GM18517 (cell line): ENCODE results near the gene LIMK2.
"Not testable (repeated sequence)": the region's sequence is repeated elsewhere in the genome, so short reads cannot be mapped to it uniquely, and the experiment has no call there.

Experiments used
- ATAC-seq: cut with Tn5 transposase; IDR thresholded peaks from one replicate; pipeline ENCODE4 v1.9.1; 2021; ENCODE audit warnings: mild to moderate bottlenecking, moderate library complexity; ENCODE audit not compliant: unreplicated experiment

The LIMK2 gene

DNA sequence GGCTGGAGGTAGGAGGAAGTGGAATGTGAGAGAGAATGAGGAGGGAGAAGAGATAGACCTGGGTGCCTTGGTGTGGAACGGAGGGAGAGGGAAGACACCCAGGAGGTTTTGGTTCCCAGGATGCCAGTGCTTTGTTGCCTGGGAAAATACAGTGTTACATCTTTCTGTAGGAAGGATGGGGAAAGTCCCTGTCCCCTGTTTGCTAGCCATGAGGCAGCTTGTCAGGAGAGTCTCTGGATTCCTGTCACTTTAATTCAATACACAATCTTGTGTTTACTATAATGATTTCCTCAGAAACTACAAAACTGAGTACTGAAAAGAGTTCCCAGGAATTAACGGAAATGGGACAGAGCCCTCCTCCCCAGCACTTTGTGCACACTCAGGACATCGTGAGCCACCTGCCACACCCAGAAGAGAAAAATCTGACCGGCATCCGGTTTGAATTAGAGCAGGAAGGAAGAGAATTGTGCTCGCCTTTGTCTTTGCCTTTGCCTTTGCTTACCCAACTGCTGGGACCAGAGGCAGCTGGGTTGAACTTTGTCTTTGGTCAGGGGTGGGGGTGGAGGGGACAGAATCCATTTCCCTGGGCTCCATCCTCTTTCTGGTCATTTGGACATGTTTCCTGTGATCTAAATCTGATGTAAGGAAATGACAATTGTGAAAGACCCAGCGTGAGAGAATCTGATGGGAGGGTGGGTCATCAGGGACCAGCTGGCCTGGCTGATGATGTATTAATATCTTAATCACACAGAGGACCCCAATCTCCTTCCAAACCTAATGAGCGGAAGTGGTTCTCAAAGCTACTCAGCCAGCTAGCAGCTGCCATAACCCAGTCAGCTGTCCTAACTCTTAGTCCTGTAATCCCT is 1.3 kb upstream of the LIMK2 start:
- ATAC-seq: no peak

DNA sequence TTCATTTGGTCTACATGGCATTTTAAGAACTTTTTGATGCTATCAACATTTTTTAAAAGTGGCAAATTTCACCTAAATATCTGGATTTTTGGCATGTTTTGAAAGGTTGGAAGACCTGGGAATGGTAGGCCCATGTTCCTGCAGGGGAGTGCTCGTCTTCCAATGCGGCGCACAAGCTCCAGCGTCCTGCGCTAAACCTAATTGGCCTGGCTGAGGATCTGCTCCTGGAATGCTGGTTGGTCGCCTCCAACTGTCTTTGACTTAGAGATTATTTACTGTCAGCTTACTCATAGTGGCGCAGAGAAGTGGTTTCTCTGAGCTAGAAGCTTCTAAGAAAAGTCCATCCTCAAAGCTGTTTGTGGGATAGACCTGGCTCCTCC is 626 bp upstream of the LIMK2 start:
- no peak for ATAC-seq

DNA sequence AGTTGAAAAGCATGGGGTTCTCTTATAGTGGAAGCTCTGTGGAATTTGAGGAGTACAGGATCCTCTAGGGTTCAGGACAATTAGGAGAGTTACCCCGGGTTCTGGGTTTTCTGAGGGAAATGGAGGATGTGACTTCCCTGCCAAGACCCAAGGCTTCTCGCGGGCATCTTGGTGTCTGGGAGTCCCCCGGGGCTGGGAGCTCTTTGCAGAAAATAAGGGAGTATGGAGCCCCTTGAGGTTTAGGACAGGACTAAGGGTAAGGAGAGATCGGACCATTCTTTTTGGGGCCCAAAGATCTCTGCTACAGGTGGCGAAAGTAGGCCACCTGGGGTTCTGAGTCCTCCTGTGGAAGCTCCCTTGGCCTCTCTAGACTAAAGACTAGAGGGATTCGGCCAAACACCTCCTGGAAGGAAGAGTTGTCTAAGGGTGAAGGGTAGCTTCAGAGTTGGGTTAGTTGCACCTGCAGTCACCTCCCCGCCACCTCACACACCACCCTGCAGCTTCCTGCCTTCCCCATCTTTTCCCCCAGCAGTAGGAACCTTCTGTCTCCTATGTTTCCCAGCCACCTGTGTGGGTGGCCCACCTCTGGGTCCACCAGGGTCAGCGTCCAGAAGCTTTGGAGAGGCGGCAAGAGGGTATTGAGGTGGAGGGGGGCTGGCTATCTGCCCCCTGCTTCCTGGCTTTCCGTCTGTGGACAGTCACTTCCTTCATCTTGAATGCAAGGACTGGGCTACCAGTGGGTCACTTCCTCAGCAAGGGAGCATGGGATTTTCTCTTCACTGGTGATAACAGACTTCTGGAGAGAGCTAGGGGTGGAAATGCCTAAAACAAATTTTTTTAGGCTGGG is 908 bp downstream of the LIMK2 start:
- no peak for ATAC-seq

DNA sequence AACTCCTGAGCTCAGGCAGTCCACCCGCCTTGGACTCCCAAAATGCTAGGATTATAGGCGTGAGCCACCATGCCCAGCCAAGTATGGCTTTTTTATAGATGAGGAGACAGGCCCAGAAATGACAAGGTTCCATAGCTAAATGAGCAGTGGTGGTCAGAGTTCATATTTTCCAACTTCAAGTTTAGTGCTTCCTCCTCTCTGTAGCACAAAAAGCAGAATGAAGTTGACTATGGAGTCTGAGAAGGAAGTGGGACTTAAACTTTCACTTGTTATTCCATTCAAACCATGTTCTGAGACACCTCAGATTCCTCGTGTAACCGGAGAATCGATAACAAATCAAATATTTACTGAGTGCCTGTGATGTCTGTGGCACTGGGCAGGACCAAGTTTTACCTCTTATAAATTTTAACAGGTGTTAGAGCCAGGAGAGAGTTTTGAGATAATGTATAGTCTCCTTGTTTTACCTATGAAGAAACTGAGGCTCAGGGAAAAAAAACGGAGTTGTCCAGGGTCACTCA is 3.0 kb downstream of the LIMK2 start:
- ATAC-seq: no peak

DNA sequence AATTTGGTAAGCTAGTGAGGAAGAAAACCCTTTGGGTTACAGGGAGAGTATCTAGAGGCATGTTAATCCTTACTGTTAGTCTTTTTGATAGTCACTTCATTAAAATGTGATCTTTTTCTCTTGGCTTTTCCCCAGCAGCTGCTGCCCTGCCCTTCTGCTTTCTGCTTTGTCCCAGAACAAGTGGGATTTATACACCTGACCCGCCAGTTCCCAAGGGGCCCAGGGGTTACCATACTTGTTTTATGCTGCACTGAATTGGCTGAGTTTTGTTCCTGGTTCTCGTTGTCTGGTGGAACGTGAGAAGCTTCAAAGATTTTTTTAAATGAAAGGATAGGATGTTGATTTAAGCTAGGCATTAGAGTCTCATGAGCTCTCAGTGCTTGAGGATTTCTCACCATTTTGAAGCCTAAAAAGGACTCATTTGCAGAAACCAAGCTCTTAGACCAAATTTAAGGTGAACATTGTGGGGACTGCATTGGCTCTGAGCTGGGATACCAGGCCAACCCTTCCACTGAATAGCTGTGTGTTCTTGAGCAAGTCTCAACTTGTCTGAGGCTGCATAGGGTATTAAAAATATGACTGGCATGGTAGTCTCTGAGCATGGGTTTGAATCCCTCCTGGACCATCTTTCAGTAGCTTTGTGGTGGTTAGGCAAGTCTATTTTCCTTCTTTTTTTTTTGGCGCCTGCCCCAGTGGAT is 6.6 kb downstream of the LIMK2 start:
- ATAC-seq: no peak

DNA sequence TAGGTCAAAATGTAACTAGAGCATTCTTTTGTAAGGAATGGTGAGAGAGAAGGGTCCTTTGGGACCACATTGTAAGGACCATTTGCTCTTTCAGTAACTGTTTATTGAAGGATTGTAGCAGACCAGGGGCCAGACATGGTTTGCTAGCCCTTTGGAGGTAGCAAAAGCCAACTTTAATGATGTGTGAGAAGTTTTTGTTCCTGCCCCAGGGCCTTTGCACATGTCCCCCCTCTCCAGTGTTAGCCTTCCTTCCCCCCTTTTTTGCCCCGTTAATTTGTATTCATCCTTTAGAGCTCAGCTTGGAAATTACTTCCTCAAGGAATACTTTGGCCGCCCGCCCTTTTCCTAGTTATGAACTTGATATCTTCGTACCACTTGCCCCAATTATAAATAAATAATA is 9.0 kb downstream of the LIMK2 start:
- no peak for ATAC-seq

DNA sequence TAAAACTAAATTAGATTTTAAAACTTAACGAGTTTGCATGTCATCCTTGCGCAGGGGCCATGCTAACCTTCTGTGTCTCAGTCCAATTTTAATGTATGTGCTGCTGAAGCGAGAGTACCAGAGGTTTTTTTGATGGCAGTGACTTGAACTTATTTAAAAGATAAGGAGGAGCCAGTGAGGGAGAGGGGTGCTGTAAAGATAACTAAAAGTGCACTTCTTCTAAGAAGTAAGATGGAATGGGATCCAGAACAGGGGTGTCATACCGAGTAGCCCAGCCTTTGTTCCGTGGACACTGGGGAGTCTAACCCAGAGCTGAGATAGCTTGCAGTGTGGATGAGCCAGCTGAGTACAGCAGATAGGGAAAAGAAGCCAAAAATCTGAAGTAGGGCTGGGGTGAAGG is 10.6 kb downstream of the LIMK2 start:
- no peak for ATAC-seq

DNA sequence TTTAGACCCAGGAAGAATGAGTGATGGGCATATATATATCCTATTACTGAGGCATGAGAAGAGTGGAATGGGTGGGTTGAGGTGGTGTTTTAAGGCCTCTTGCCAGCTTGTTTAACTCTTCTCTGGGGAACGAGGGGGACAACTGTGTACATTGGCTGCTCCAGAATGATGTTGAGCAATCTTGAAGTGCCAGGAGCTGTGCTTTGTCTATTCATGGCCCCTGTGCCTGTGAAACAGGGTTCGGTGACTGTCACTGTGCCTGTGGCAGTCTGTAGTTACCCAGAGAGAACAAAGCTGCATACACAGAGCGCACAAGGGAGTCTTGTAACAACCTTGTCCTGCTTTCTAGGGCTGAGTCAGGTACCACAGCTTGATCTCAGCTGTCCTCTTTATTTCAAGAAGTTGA is 11.7 kb downstream of the LIMK2 start:
- no peak for ATAC-seq

DNA sequence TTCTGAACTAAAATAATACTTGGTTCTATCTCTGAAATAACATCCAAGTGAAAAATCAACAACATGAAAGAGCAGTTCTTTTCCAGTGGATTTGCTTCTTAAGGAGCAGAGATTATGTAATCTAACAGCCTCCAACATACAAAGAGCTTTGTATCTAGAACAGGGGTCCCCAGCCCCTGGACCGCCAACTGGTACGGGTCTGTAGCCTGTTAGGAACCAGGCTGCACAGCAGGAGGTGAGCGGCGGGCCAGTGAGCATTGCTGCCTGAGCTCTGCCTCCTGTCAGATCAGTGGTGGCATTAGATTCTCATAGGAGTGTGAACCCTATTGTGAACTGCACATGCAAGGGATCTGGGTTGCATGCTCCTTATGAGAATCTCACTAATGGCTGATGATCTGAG is 12.6 kb downstream of the LIMK2 start:
- ATAC-seq: not testable (repeated sequence)

DNA sequence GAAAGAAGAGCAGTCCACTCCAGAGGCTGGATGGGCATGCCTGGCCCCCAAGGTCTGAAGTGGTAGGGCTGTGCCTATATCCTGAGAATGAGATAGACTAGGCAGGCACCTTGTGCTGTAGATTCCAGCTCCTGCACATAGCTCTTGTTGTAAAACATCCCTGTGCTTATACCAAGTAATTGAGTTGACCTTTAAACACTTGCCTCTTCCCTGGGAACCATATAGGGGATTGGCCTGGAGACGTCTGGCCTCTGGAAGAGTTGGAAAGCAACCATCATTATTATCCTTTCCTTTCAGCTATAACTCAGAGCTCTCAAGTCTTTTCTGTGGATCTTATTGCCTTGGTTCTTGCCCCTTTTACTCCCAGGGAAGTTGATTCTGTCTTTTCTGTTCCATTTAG is 15.1 kb downstream of the LIMK2 start:
- ATAC-seq: no peak

DNA sequence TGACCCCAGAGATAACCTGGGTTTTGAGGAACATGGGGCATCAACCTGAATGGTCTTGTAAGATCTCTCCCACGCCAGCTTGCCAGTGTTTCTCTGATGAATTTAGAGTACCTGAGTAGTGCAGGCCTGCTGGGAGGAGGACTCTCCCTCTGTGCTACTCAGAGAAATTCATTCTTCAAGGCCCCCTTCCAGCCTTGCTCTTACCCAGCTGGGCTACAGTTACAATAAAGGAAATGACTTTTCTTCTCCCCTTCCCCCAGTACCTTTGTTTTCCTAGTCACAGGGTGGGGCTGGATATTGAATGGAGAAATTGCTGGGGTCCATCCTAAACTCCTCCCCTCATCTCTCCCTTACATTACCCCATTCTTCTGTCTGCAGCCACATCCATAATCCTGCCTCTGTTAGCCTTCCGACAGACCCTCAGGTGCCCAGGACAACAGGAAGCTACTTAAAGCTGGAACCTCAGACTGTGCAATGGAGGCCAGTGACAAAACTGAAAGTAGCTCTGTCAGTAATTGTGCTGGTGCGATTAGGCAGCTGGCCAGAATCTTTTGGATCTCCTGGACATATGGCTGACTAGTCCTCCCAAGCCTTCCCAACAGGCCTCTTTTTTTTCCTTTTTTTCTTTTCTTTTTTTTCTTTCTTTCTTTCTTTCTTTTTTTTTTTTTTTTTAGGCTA is 17.4 kb downstream of the LIMK2 start:
- ATAC-seq: no peak

DNA sequence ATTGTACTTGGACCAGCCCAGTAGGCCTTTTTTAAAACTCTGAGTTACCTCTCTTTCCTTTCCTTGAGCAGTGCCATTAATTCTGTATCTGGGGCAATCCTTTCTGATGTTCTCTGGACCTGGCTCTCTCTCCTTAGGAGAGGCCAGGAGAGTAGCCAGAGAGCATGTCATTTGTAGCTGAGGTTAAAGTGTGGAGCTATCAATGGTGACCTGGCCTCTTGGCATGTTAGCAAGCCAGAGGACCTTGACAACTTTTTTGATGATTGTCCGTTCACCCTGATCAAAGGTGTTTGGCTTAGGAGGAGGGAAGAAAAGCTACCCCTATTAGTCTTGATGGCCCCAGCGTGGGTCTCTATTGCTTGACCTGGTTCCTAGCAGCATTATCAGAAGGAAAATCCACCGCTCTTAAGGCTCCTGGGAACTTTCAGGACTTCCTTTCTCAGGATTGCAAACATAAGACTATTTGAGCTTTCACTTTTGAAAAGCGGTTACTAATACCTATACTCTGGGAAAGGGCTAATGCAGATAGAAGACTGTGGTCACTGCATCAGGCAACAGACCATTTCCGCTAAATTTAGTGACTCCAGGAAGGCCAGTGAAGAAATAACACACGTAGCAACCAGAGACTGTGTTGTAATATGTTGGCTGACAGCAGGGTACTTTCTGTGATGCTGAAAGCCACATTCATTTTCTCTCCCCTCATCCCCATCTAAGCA is 18.2 kb downstream of the LIMK2 start:
- peak; percentile 22 for ATAC-seq

DNA sequence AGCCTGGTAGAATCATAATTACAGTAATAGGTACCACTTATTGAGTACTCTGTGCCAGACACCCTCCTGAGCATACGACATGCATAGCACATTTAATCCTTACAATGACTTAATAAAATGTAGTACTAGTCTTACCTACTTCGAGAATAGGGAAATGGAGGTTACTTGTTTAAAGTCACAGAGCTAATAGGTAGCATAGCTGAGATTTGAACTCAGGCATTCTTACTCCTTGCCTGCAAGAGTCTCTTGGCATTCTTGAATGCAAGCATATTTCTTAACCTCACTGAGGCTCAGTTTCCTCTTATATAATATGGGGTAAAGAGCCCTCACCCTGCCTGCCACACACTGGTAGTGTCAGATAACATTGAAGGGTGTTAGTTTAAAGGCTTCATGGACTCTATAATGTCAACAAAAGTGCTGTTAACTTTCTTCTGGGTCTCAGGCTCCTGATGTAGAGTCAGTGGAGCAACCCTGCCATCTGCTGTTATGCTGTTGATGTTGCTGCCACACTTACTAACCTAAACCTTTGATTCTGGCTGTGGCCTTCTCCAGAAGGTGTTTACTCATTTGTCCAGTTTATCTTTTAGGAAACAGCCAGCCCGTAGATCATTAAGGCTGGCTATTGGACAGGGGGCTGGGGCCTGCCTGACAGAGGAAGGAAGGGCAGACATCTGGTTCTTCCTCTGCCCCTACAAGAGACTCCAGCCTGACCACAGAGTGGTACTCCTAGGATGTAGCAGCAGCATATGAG is 18.9 kb downstream of the LIMK2 start:
- ATAC-seq: peak; percentile 51

DNA sequence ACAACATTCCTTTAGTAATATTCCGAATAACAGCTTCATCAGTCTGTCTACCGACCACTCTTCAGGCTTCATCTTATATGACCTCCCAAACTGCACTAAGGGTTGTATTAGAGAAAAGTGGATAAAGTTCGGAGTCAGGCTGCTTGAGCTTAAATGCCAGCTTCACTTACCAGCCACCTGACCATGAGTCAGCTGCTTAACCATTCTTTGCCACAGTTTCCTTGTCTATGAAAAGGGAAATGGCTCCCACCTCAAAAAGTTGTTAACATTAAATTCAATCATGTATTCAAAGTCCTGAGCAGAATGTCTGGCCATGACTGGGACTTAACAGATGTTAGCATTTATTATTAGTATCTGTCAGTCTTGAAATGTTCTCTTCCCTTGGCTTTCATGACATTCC is 20.9 kb downstream of the LIMK2 start:
- no peak for ATAC-seq

DNA sequence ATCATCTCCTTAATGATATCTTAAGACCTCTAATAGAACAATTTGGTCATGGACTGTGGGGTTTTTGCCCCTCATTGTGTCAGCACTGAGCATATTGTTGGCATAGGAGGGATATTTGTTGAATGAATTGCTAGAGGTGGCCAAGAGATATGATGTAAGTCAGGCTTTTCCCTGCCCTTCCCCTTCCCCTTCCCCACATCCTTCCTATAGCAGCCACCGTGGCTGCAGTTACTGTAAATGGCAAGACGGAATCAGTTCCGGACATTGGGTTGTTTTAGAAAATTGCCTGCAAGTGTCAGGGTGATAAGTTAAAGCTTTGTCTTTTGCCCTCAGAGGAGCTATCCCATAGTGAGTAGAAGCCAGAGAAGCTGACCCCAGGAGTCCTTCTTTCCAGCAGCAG is 23.0 kb downstream of the LIMK2 start:
- no peak for ATAC-seq

DNA sequence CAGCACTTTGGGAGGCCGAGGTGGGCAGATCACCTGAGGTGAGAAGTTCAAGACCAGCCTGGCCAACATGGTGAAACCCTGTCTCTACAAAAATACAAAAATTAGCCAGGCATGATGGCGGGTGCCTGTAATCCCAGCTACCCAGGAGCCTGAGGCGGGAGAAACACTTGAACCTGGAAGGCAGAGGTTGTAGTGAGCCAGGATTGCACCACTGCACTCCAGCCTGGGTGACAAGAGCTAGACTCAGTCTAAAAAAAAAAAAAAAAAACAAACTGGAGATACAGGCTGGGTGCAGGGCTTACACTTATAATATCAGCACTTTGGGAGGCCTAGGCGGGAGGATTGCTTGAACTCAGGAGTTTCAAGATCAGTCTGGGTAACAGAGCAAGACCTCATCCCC is 23.9 kb downstream of the LIMK2 start:
- ATAC-seq: not testable (repeated sequence)

DNA sequence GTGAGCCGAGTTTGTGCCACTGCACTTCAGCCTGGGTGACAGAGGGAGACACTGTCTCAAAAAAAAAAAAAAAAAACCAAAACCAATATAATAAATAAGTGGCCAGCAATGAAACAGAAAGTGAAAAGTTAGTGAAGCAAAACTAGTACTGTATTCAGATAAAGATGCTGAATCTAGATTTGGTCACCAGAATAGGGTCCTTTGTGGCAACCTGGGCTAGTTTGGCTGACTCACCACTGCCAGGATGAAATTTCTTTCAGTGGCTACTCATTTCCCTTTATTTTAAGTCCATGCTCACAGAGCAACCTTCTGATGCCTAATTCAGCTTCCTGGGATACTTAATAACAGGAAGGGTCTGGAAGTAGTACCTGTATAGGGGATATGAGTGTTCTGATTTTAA is 26.0 kb downstream of the LIMK2 start:
- ATAC-seq: no peak

DNA sequence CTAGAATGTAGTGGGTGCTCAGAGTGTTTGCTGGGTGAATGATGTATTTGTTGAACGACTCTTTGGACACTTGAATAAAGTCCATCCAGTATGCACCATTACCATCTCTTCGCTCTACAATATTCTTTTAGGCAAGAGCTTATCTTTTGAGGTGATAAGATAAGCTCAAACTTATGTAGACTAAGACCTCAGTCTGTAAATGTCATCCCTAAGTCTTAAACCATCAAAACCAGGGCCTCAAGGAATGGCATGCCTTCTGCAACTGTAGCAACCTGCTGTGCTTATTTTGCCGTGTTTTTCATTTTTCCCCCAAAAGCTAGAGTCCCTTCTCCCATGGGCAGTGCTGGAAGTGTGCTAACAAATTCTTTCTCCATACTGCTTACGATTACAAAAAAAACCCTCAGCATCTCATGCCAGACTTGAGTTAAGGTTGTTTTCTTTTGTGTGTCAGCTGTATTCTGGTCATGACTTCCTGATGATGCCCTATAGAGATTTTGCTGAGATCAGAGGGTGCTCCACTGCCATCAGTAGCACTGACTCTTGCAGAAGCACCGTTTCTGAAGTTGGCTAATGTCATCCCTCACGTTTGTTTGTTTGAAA is 27.8 kb downstream of the LIMK2 start:
- no peak for ATAC-seq

DNA sequence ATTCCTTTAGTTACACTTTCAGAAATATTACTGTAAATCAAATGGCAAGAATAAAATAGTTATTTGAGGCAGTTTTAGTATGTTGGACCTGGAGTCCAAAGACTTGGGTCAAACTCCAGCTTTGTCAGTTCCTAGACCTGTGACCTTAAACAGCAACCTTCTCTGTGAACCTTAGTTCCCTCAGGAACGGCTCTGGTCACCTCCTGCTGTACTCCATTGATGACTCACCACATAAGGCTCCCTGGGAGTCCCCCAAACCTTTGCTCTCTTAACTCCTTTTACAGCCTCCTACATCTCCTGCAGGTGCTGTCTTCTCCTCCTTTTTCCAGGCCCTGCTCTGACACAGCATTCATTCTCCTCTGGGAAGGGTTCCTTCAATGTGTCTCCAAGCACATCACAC is 29.1 kb downstream of the LIMK2 start:
- ATAC-seq: no peak
